Adrenal gland (tissue), 19 donors: ENCODE results near the gene C11orf68. TPM values are rescaled to one million over a fixed set of nuclear protein-coding genes. Genes with fewer than 3 reads are reported as not detected.

Experiments
- DNase-seq, 7 donors: peaks; one replicate each; pipeline ENCODE4 v3.0.0-alpha.2; 2019 to 2020
- H3K27ac ChIP-seq, 5 donors: fragments of 200-600 bp; sonication (generic) in 4 of 5; 1 replicate in 3 of 5; 2 replicates in 2 of 5; pipeline versions ENCODE4 v1.5.1 to v1.8.0; 2016 to 2020; ENCODE audit warnings: mild to moderate bottlenecking in 1 of 5
- H3K27me3 ChIP-seq: fragments of 200-600 bp; 2 replicates; pipeline ENCODE4 v1.8.0; 2021
- H3K36me3 ChIP-seq, 2 donors: fragments of 200-600 bp; replicated peaks in 1 of 2; 1 replicate in 1 of 2; 2 replicates in 1 of 2; pipeline versions ENCODE4 v1.5.1 to v1.8.0; 2018 to 2022
- H3K4me1 ChIP-seq, 2 donors: fragments of 200-600 bp; replicated peaks in 1 of 2; 1 replicate in 1 of 2; 2 replicates in 1 of 2; pipeline versions ENCODE4 v1.5.1 to v1.8.0; 2018 to 2021
- H3K4me3 ChIP-seq, 4 donors: fragments of 200-600 bp; sonication (generic) in 3 of 4; one replicate each; pipeline ENCODE4 v1.5.1; 2016 to 2018
- H3K9me3 ChIP-seq, 3 donors: fragments of 200-600 bp; sonication (generic) in 1 of 3; replicated peaks in 1 of 3; 1 replicate in 2 of 3; 2 replicates in 1 of 3; pipeline versions ENCODE4 v1.5.1 to v1.8.0; 2016 to 2021
- POLR2A ChIP-seq, 2 donors: fragments of 450-650 bp; IDR thresholded peaks; one replicate each; pipeline ENCODE4 v1.6.1; 2017; ENCODE audit warnings: antibody characterized with exemption in 2 of 2, mild to moderate bottlenecking in 2 of 2, moderate library complexity in 1 of 2
- WGBS, 4 donors: extraction: QIAGEN DNeasy Blood & Tissue Kit in 2 of 4; methylation state at CpG; one replicate each; pipeline versions ENCODE4 v1.1.5 to v1.1.7; 2013 to 2017; 5-methylcytosine and 5-hydroxymethylcytosine counted together
- intact Hi-C, 2 donors: fragments of 100-400 bp; cut with DNase I; formaldehyde crosslinking; loops; one replicate each; pipeline versions ENCODE4 v1.14.1 to v1.15.0; 2022 to 2023
- long read RNA-seq, 10 donors: library from polyadenylated mRNA in 3 of 10; unstranded in 2 of 10; stranded (forward) in 1 of 10; transcript quantifications; one replicate each; pipeline ENCODE4 v2.0.0 and lab custom pipeline, GENCODE V29; 2021 to 2026
- polyA plus RNA-seq, 3 donors: library from polyadenylated mRNA; stranded (reverse); fragments of 200-250 nt in 2 of 3; fragments of 350-450 nt in 1 of 3; fragmentation: Illumina TruSeq in 1 of 3; extraction: RNeasy Lipid Tissue Mini Kit (QIAGEN cat#74804) in 1 of 3; gene quantifications; one replicate each; pipeline ENCODE4 v1.2.3, GENCODE V29; 2013 to 2014
- total RNA-seq, 9 donors: library from RNA; depleted of rRNA in 4 of 9; stranded (reverse); fragments of >200 nt in 4 of 9; fragments of 120-200 nt in 1 of 9; fragmentation: NEBNext Ultra II Directional in 1 of 9; extraction: Animal tissue kit (Norgen Biotek cat#: 25700) in 1 of 9; gene quantifications; one replicate each; pipeline versions ENCODE4 v1.1.0 to v1.2.4, GENCODE V29; 2013 to 2023
- TF ChIP-seq, protein P1 (sequence below), 6 experiments: fragments of 450-650 bp in 4 of 6; fragments of 200-600 bp in 2 of 6; sonication (generic) in 1 of 6; IDR thresholded peaks; 1 replicate in 5 of 6; 2 replicates in 1 of 6; pipeline versions ENCODE4 v1.5.1 to v1.8.0; 2016 to 2021; ENCODE audit warnings: antibody characterized with exemption in 6 of 6, mild to moderate bottlenecking in 2 of 6, moderate library complexity in 1 of 6
- donor health status: healthy with polysubstance abuse.
- donor health status: Bipolar disorder and iron deficiency.
- donor health status: DM: yes; HTN: yes; CAD: no.
- donor health status: DM: no; HTN: no; CAD: no.
- donor health status: DM: no; HTN: no; CAD: no.
- donor health status: DM: yes; HTN: yes; CAD: no.

C11orf68 gene
- total RNA-seq: 10 to 100 TPM; 11.5 to 51.9 (median 25.9) TPM
- 10 to 100 TPM; 22.9 to 32.4 (median 32.4) TPM for polyA plus RNA-seq
- long read RNA-seq, donor 1, transcript C11orf68-203 (1 exons, 1,528 nt): major isoform, 11 of 275 reads
- long read RNA-seq, donor 1, partial matches to known transcripts: 108 of 275 reads
- long read RNA-seq, donor 1, other reads (novel, unspliced or antisense): 149 of 275 reads
- long read RNA-seq, donor 2, transcript C11orf68-202 (2 exons, 1,559 nt): major isoform, 7 of 14 reads
- long read RNA-seq, donor 2, partial matches to known transcripts: 0 of 14 reads
- long read RNA-seq, donor 2, other reads (novel, unspliced or antisense): 0 of 14 reads
- long read RNA-seq, donor 3, transcript C11orf68-201 (2 exons, 1,619 nt): minor isoform, 6 of 286 reads
- long read RNA-seq, donor 3, transcript C11orf68-203 (1 exons, 1,528 nt): major isoform, 14 of 286 reads
- long read RNA-seq, donor 3, transcript C11orf68-202 (2 exons, 1,559 nt): minor isoform, 7 of 286 reads
- long read RNA-seq, donor 3, partial matches to known transcripts: 101 of 286 reads
- long read RNA-seq, donor 3, other reads (novel, unspliced or antisense): 158 of 286 reads
- long read RNA-seq, donor 4, partial matches to known transcripts: 0 of 4 reads
- long read RNA-seq, donor 4, other reads (novel, unspliced or antisense): 0 of 4 reads
- long read RNA-seq, donor 5, transcript C11orf68-203 (1 exons, 1,528 nt): minor isoform, 6 of 76 reads
- long read RNA-seq, donor 5, transcript C11orf68-201 (2 exons, 1,619 nt): minor isoform, 24 of 76 reads
- long read RNA-seq, donor 5, transcript C11orf68-202 (2 exons, 1,559 nt): major isoform, 45 of 76 reads
- long read RNA-seq, donor 5, partial matches to known transcripts: 0 of 76 reads
- long read RNA-seq, donor 5, other reads (novel, unspliced or antisense): 1 of 76 reads
- long read RNA-seq, donor 6, transcript C11orf68-203 (1 exons, 1,528 nt): major isoform, 7 of 7 reads
- long read RNA-seq, donor 6, partial matches to known transcripts: 0 of 7 reads
- long read RNA-seq, donor 6, other reads (novel, unspliced or antisense): 0 of 7 reads
- long read RNA-seq, donor 7, transcript C11orf68-201 (2 exons, 1,619 nt): minor isoform, 5 of 17 reads
- long read RNA-seq, donor 7, transcript C11orf68-203 (1 exons, 1,528 nt): major isoform, 10 of 17 reads
- long read RNA-seq, donor 7, partial matches to known transcripts: 0 of 17 reads
- long read RNA-seq, donor 7, other reads (novel, unspliced or antisense): 0 of 17 reads
- long read RNA-seq, donor 8, transcript C11orf68-203 (1 exons, 1,528 nt): minor isoform, 6 of 22 reads
- long read RNA-seq, donor 8, transcript C11orf68-202 (2 exons, 1,559 nt): major isoform, 13 of 22 reads
- long read RNA-seq, donor 8, partial matches to known transcripts: 0 of 22 reads
- long read RNA-seq, donor 8, other reads (novel, unspliced or antisense): 0 of 22 reads
- long read RNA-seq, donor 9, transcript C11orf68-203 (1 exons, 1,528 nt): major isoform, 9 of 21 reads
- long read RNA-seq, donor 9, transcript C11orf68-202 (2 exons, 1,559 nt): major isoform, 9 of 21 reads
- long read RNA-seq, donor 9, partial matches to known transcripts: 0 of 21 reads
- long read RNA-seq, donor 9, other reads (novel, unspliced or antisense): 0 of 21 reads
- long read RNA-seq, donor 10, partial matches to known transcripts: 0 of 9 reads
- long read RNA-seq, donor 10, other reads (novel, unspliced or antisense): 0 of 9 reads

DNA sequence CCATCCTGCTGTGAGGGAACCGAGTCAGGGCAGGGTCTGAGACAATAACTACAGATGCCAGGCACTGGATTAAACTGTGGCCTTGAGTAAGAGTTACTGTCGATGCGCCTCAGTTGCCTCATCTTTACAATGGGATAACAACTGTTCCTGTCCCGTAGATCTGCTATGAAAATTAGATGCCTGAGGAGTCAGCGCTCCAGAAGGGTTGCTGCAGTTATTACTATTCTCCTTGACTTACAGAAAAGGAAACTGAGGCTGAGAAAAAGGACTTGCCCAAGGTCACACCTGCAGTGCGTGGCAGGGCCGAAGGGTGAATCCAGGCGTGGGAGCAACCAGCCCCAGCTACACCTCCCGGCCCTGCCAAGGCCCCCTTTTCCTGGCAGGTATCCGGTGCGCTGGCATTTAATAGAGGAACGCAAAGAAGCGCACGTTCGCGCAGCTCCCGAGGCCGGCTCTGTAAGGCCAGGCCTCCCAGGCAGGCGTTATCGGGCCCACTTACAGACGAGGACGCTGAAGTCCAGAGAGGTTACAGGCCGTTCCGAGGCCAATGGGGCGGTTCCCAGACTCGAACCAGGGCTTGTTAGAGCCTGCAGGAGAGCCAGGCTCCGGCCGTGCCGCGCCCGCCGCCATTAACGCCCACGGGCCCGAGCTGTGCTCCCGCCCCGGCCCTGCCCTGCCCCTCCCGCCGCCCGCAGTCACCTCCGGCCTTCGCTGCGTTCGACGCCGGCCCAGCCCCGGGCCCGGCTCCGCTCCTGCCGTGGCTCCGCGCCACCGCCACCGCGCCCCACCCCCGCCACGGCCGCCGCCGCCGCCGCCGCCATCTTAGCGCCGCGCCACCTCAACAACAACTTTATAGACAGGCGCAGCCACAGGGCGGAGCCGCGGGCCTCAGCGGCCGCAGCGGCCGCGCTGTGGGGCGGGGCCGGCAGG, at the start of gene C11orf68:
Gene C11orf68, minus strand, starts transcription at position 852 of the 930 bp plus-strand sequence. Its CDS starts 31 bp downstream, at position 821.
- H3K36me3 ChIP-seq: peaks cover 0 to 19% of the 10 kb centered on the region in 2 donors
- 3 to 51% (median 8%) methylated on average over 5 to 77 of the region's 77 CpGs for WGBS, 4 donors
- peak in 5 of 7 donors; percentile 49 to 74 (median 62) for DNase-seq

DNA sequence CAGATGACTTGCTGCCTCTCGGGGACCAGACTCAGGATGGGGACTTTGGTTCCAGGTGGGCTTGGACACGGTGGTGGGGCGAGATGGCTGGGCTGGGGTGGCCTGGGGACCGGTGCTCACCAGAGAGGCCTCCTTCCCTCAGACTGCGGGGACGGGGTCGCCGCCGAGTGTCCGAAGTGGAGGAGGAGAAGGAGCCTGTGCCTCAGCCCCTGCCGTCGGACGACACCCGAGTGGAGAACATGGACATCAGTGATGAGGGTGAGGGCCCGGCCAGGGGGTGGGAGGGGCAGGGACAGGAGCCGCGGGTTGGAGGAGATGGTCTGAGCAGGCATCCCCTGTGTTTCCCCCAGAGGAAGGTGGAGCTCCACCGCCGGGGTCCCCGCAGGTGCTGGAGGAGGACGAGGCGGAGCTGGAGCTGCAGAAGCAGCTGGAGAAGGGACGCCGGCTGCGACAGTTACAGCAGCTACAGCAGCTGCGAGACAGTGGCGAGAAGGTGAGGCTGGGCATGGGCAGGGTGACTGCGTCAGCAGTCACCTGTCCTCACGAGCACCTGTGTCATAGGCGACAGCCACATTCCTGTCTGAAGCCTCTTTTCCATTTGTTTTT, 48.6 kb upstream of the C11orf68 start:
- TF ChIP-seq, protein P1, sequence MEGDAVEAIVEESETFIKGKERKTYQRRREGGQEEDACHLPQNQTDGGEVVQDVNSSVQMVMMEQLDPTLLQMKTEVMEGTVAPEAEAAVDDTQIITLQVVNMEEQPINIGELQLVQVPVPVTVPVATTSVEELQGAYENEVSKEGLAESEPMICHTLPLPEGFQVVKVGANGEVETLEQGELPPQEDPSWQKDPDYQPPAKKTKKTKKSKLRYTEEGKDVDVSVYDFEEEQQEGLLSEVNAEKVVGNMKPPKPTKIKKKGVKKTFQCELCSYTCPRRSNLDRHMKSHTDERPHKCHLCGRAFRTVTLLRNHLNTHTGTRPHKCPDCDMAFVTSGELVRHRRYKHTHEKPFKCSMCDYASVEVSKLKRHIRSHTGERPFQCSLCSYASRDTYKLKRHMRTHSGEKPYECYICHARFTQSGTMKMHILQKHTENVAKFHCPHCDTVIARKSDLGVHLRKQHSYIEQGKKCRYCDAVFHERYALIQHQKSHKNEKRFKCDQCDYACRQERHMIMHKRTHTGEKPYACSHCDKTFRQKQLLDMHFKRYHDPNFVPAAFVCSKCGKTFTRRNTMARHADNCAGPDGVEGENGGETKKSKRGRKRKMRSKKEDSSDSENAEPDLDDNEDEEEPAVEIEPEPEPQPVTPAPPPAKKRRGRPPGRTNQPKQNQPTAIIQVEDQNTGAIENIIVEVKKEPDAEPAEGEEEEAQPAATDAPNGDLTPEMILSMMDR (IDR thresholded peaks at IDR 0.05): no peak
- no peak for TF ChIP-seq POLR2A (IDR thresholded peaks at IDR 0.05)
- Histone ChIP-seq H3K4me1 (peaks cover 9 to 17% of the 10 kb centered on the region in 2 donors), H3K36me3 (peaks cover 0 to 61% of the 10 kb centered on the region in 2 donors), H3K27me3 (no peaks in the 10 kb centered on the region), H3K4me3 (no peak overlapping the region), H3K27ac (no peak overlapping the region), H3K9me3 (no peaks in the 10 kb centered on the region)
- WGBS, 4 donors: 90 to 94% (median 92%) methylated on average over 30 of the region's 30 CpGs
- intact Hi-C loops: no loop called here
- no peak for DNase-seq

More for the DNA sequence above, at the start of gene C11orf68:
- TF ChIP-seq, protein P1 (IDR thresholded peaks at IDR 0.05): no peak
- peak; percentile 48 to 71 for TF ChIP-seq POLR2A (IDR thresholded peaks at IDR 0.05)
- intact Hi-C loops: no loop called here
- Histone ChIP-seq H3K27me3 (no peaks in the 10 kb centered on the region), H3K4me3 (peak within 1 kb of the TSS; percentile 82 to 96 (median 93)), H3K4me1 (peaks cover 35 to 47% of the 10 kb centered on the region in 2 donors), H3K27ac (peak within 1 kb of the TSS in 4 of 5 donors; percentile 81 to 100 (median 94)), H3K9me3 (no peaks in the 10 kb centered on the region)
